Natural killer cell (primary cell): ENCODE results near the gene CISTR. TPM values are rescaled to one million over a fixed set of nuclear protein-coding genes. Genes with fewer than 3 reads are reported as not detected.

Experiments used
- ATAC-seq, 3 donors: fragments of 150-1000 bp in 2 of 3; fragments of 200-7000 bp in 1 of 3; cut with Tn5 transposase; 1 replicate in 1 of 3; 2 replicates in 2 of 3; pipeline ENCODE4 v1.10.0; 2021; ENCODE audit warnings: mild to moderate bottlenecking in 2 of 3, moderate library complexity in 2 of 3
- DNase-seq, 2 donors: peaks; one replicate each; pipeline versions ENCODE4 v3.0.0 to v3.0.0-alpha.2; 2013 to 2021; ENCODE audit warnings: mixed read lengths in 1 of 2
- H3K27ac ChIP-seq: one replicate; pipeline ENCODE4 v1.5.1; 2013; ENCODE audit warnings: mild to moderate bottlenecking, low read length
- H3K27me3 ChIP-seq: one replicate; pipeline ENCODE4 v1.6.1; 2013; ENCODE audit warnings: low read length; ENCODE audit not compliant: control insufficient read depth, insufficient read depth
- H3K36me3 ChIP-seq: one replicate; pipeline ENCODE4 v1.6.1; 2013; ENCODE audit warnings: low read length; ENCODE audit not compliant: control insufficient read depth, insufficient read depth
- H3K4me1 ChIP-seq: one replicate; pipeline ENCODE4 v1.6.1; 2013; ENCODE audit warnings: low read length; ENCODE audit not compliant: control insufficient read depth, insufficient read depth
- H3K4me3 ChIP-seq: one replicate; pipeline ENCODE4 v1.5.1; 2013; ENCODE audit warnings: low read length
- H3K9me3 ChIP-seq: one replicate; pipeline ENCODE4 v1.6.1; 2013; ENCODE audit warnings: low read length; ENCODE audit not compliant: control insufficient read depth, insufficient read depth
- H3K27ac Mint-ChIP-seq, 2 donors: one replicate each; pipeline ENCODE4 v1.8.0; 2022; ENCODE audit warnings: mild to moderate bottlenecking in 2 of 2, mixed read lengths in 2 of 2, moderate library complexity in 1 of 2
- H3K27me3 Mint-ChIP-seq, 2 donors: one replicate each; pipeline ENCODE4 v1.8.0; 2022; ENCODE audit warnings: low read depth in 2 of 2, mixed read lengths in 2 of 2
- H3K36me3 Mint-ChIP-seq: one replicate; pipeline ENCODE4 v1.8.0; 2022; ENCODE audit warnings: mixed read lengths
- H3K4me1 Mint-ChIP-seq, 2 donors: one replicate each; pipeline ENCODE4 v1.8.0; 2022; ENCODE audit warnings: mixed read lengths in 2 of 2
- H3K4me3 Mint-ChIP-seq: one replicate; pipeline ENCODE4 v1.8.0; 2022; ENCODE audit warnings: mild to moderate bottlenecking, moderate library complexity, mixed read lengths
- H3K9me3 Mint-ChIP-seq, 2 donors: one replicate each; pipeline ENCODE4 v1.8.0; 2022; ENCODE audit warnings: mixed read lengths in 2 of 2
- CTCF ChIP-seq: fragments of 200-600 bp; IDR thresholded peaks from one replicate; pipeline ENCODE4 v1.8.0; 2022; ENCODE audit warnings: antibody characterized with exemption
- WGBS: methylation state at CpG from one replicate; pipeline ENCODE4 v1.1.7; 2013; ENCODE audit warnings: missing lambda C conversion rate; ENCODE audit not compliant: insufficient coverage; 5-methylcytosine and 5-hydroxymethylcytosine counted together
- intact Hi-C: fragments of 100-400 bp; cut with micrococcal nuclease; formaldehyde crosslinking; loops from one replicate; pipeline ENCODE4 v1.14.2; 2022
- total RNA-seq, 4 donors: library from RNA; stranded (reverse); fragments of 120-200 nt in 1 of 4; gene quantifications; one replicate each; pipeline versions ENCODE4 v1.2.3 to v1.2.4, GENCODE V29; 2013 to 2022

The CISTR gene
- total RNA-seq, 3 donors from 2014 or later (not counting 1 experiment from before 2014, with no cell fraction given) = not detected

GRCh38 chr12:53776872-53777271 lies 25.1 kb upstream of the CISTR start:
- no peak for ATAC-seq
- Histone ChIP-seq H3K4me3 (no peak overlapping the region), H3K27me3 (peaks cover 7% of the 10 kb centered on the region), H3K27ac (no peak overlapping the region), H3K36me3 (no peaks in the 10 kb centered on the region), H3K9me3 (no peaks in the 10 kb centered on the region), H3K4me1 (no peaks in the 10 kb centered on the region)
- no peak for TF ChIP-seq CTCF
- no peaks in the 10 kb centered on the region for H3K4me1 Mint-ChIP-seq
- no peak for DNase-seq
- no peaks in the 10 kb centered on the region for H3K36me3 Mint-ChIP-seq
- 80% methylated on average over 1 of the region's 1 CpG for WGBS
- peaks cover 35 to 47% of the 10 kb centered on the region in 2 donors for H3K27me3 Mint-ChIP-seq
- intact Hi-C loops = no loop called here
- H3K4me3 Mint-ChIP-seq = no peak overlapping the region
- H3K27ac Mint-ChIP-seq = no peak overlapping the region
- no peaks in the 10 kb centered on the region for H3K9me3 Mint-ChIP-seq

- Mint-ChIP-seq H3K9me3 (no peaks in the 10 kb centered on the region), H3K4me3 (no peak overlapping the region), H3K27ac (no peak overlapping the region), H3K36me3 (no peaks in the 10 kb centered on the region), H3K4me1 (no peaks in the 10 kb centered on the region), H3K27me3 (peaks cover 33 to 41% of the 10 kb centered on the region in 2 donors)
- no peak for TF ChIP-seq CTCF
- Histone ChIP-seq H3K4me3 (no peak overlapping the region), H3K9me3 (no peaks in the 10 kb centered on the region), H3K36me3 (no peaks in the 10 kb centered on the region), H3K27ac (no peak overlapping the region), H3K4me1 (no peaks in the 10 kb centered on the region), H3K27me3 (peaks cover 6% of the 10 kb centered on the region)
- DNase-seq (no peak), ATAC-seq (no peak)
- intact Hi-C loops = no loop called here
- WGBS = 65% methylated on average over 6 of the region's 6 CpGs
These were observed 23.8 kb upstream of the CISTR start for GRCh38 chr12:53775478-53776145.

- TF ChIP-seq CTCF = no peak
- Mint-ChIP-seq H3K27me3 (peaks cover 27 to 59% of the 10 kb centered on the region in 2 donors), H3K4me1 (no peaks in the 10 kb centered on the region), H3K9me3 (no peaks in the 10 kb centered on the region), H3K27ac (no peak overlapping the region), H3K4me3 (no peak overlapping the region), H3K36me3 (no peaks in the 10 kb centered on the region)
- no peak overlapping the region for H3K4me3 ChIP-seq
- no peaks in the 10 kb centered on the region for H3K4me1 ChIP-seq
- no peaks in the 10 kb centered on the region for H3K9me3 ChIP-seq
- intact Hi-C loops = no loop called here
- peaks cover 8% of the 10 kb centered on the region for H3K27me3 ChIP-seq
- ATAC-seq = no peak
- DNase-seq = no peak
- no peaks in the 10 kb centered on the region for H3K36me3 ChIP-seq
- H3K27ac ChIP-seq = no peak overlapping the region
These were observed 18.5 kb upstream of the CISTR start for GRCh38 chr12:53770281-53770680.

DNA sequence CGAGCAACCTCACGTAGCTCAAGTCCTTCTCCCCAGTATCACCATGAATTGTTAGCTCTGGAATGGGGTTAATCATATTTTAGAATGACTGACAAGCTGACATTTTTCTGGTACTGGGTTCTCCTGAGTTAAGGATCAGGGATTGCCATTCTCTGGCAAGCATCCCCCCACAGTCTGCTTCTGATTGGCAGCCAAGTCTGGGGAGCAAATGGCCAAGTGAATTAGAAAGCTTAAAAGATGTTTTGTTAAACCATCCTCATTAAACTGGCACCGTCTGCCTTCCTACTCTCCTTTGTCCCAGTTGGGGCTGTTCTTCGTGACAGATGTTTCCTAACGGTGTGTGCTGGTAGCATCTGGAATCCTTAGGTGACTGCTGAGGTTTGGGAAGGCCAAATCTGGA lies 17.2 kb upstream of the CISTR start:
- ATAC-seq (no peak), DNase-seq (no peak)
- Mint-ChIP-seq H3K27me3 (peaks cover 35 to 71% of the 10 kb centered on the region in 2 donors), H3K4me3 (no peak overlapping the region), H3K27ac (no peak overlapping the region), H3K36me3 (no peaks in the 10 kb centered on the region), H3K9me3 (no peaks in the 10 kb centered on the region), H3K4me1 (no peaks in the 10 kb centered on the region)
- H3K27me3 ChIP-seq = peaks cover 8% of the 10 kb centered on the region
- no peak overlapping the region for H3K27ac ChIP-seq
- no peaks in the 10 kb centered on the region for H3K4me1 ChIP-seq
- WGBS = 76% methylated on average over 3 of the region's 5 CpGs
- no peak overlapping the region for H3K4me3 ChIP-seq
- H3K36me3 ChIP-seq = no peaks in the 10 kb centered on the region
- no peaks in the 10 kb centered on the region for H3K9me3 ChIP-seq
- intact Hi-C loops = no loop called here
- TF ChIP-seq CTCF = no peak
